Left renal pelvis (tissue), 4 donors: ENCODE results near the gene GART. TPM values are rescaled to one million over a fixed set of nuclear protein-coding genes. Genes with fewer than 3 reads are reported as not detected.
"Not testable (repeated sequence)": the region's sequence is repeated elsewhere in the genome, so short reads cannot be mapped to it uniquely, and the experiment has no call there.

Source experiments
- DNase-seq, 4 donors: peaks; one replicate each; pipeline ENCODE4 v3.0.0-alpha.2; 2013; ENCODE audit warnings: low read depth in 4 of 4, low spot score in 3 of 4
- polyA plus RNA-seq, 4 donors: library from polyadenylated mRNA; unstranded; fragments of 120-200 nt; gene quantifications; one replicate each; pipeline ENCODE4 v1.2.1, GENCODE V29; 2013; ENCODE audit not compliant: insufficient read length in 4 of 4

GART gene
- polyA plus RNA-seq, result 10 to 100 TPM; 59.6 to 85.9 (median 69.1) TPM

GRCh38 chr21:33541756-33542639 lies at the start of gene GART:
Gene GART, minus strand, starts transcription at chr21:33542117. Its CDS starts 2,802 bp downstream, at chr21:33539315.
- DNase-seq, result peak; percentile 50 to 63 (median 58)

- peak; percentile 61 to 82 (median 80) for DNase-seq
Measured at GRCh38 chr21:33588485-33589335, 46.8 kb upstream of the GART start, which contains the start of gene DONSON. Gene DONSON, minus strand, starts transcription at chr21:33588684. Its CDS starts 43 bp downstream, at chr21:33588641.

GRCh38 chr21:33587792-33588484 lies 46.0 kb upstream of the GART start:
- peak in 2 of 4 donors; percentile 5 to 8 for DNase-seq

- DNase-seq, result no peak
Measured at GRCh38 chr21:33586927-33587326, 45.0 kb upstream of the GART start.

GRCh38 chr21:33584455-33584854 lies 42.5 kb upstream of the GART start:
- no peak for DNase-seq

- no peak for DNase-seq
Measured at GRCh38 chr21:33578959-33579542, 37.1 kb upstream of the GART start.

- no peak for DNase-seq
Measured at GRCh38 chr21:33578214-33578613, 36.3 kb upstream of the GART start.

GRCh38 chr21:33576741-33577141 lies 34.8 kb upstream of the GART start:
- DNase-seq, result not testable (repeated sequence)

- DNase-seq, result no peak
Measured at GRCh38 chr21:33572350-33572749, 30.4 kb upstream of the GART start.

GRCh38 chr21:33569991-33570390 lies 28.1 kb upstream of the GART start:
- DNase-seq, result no peak

- DNase-seq, result no peak
Measured at GRCh38 chr21:33568448-33568847, 26.5 kb upstream of the GART start.

- DNase-seq, result no peak
Measured at GRCh38 chr21:33567914-33568313, 26.0 kb upstream of the GART start.

- DNase-seq, result no peak
Measured at GRCh38 chr21:33566514-33566913, 24.6 kb upstream of the GART start.

- DNase-seq, result no peak
Measured at GRCh38 chr21:33562389-33562788, 20.5 kb upstream of the GART start.

- no peak for DNase-seq
Measured at GRCh38 chr21:33561373-33561772, 19.5 kb upstream of the GART start.

- no peak for DNase-seq
Measured at GRCh38 chr21:33560965-33561364, 19.0 kb upstream of the GART start.

- DNase-seq, result no peak
Measured at GRCh38 chr21:33559813-33560212, 17.9 kb upstream of the GART start.

- DNase-seq, result no peak
Measured at GRCh38 chr21:33558777-33559421, 17.0 kb upstream of the GART start.

- no peak for DNase-seq
Measured at GRCh38 chr21:33557447-33557846, 15.5 kb upstream of the GART start.

- no peak for DNase-seq
Measured at GRCh38 chr21:33554982-33555344, 13.0 kb upstream of the GART start.
